HUDEP-2 (cell line): ENCODE data around the gene TGFB1I1.
"Not testable (repeated sequence)": the region's sequence is repeated elsewhere in the genome, so short reads cannot be mapped to it uniquely, and the experiment has no call there.

ENCODE experiments used
- DNase-seq, 76 experiments: peaks; one replicate each; lab custom pipeline; 2025; ENCODE audit not compliant: unreplicated experiment in 76 of 76; lab: John Stamatoyannopoulos, UW

Gene TGFB1I1

GRCh38 chr16:31485571-31485970 is 13.6 kb downstream of the TGFB1I1 start:
- DNase-seq: no peak

- no peak for DNase-seq
Measured at GRCh38 chr16:31486045-31486444, 14.1 kb downstream of the TGFB1I1 start.

- no peak for DNase-seq
Measured at GRCh38 chr16:31487071-31487719, 15.2 kb downstream of the TGFB1I1 start.

GRCh38 chr16:31487720-31488467 is 15.9 kb downstream of the TGFB1I1 start:
- DNase-seq: peak in 51 of 76 experiments; percentile 3 to 66 (median 43)

- DNase-seq: no peak
Measured at GRCh38 chr16:31488468-31489297, 16.7 kb downstream of the TGFB1I1 start.

- DNase-seq: no peak
Measured at GRCh38 chr16:31489298-31489564, 17.3 kb downstream of the TGFB1I1 start.

GRCh38 chr16:31489616-31490584 is 17.9 kb downstream of the TGFB1I1 start:
- peak in 2 of 76 experiments; percentile 8 to 9 for DNase-seq

- DNase-seq: no peak
Measured at GRCh38 chr16:31491778-31492418, 19.9 kb downstream of the TGFB1I1 start.

- no peak for DNase-seq
Measured at GRCh38 chr16:31493506-31494125, 21.7 kb downstream of the TGFB1I1 start.

GRCh38 chr16:31496670-31497069 is 24.7 kb downstream of the TGFB1I1 start:
- no peak for DNase-seq

GRCh38 chr16:31498493-31498892 is 26.5 kb downstream of the TGFB1I1 start:
- no peak for DNase-seq

- DNase-seq: no peak
Measured at GRCh38 chr16:31499928-31500327, 28.0 kb downstream of the TGFB1I1 start.

GRCh38 chr16:31501226-31501965 is 29.4 kb downstream of the TGFB1I1 start:
- no peak for DNase-seq

GRCh38 chr16:31501966-31502348 is 30.0 kb downstream of the TGFB1I1 start:
- no peak for DNase-seq

- no peak for DNase-seq
Measured at GRCh38 chr16:31502981-31503380, 31.0 kb downstream of the TGFB1I1 start.

GRCh38 chr16:31503555-31503954 is 31.6 kb downstream of the TGFB1I1 start:
- DNase-seq: not testable (repeated sequence)

- no peak for DNase-seq
Measured at GRCh38 chr16:31504159-31504558, 32.2 kb downstream of the TGFB1I1 start.

GRCh38 chr16:31505483-31505882 is 33.5 kb downstream of the TGFB1I1 start:
- DNase-seq: no peak

GRCh38 chr16:31507617-31507928 is 35.6 kb downstream of the TGFB1I1 start:
- no peak for DNase-seq
